Mesenchymal stem cell (in vitro differentiated cells and primary cell): Measurements from ENCODE around the gene HPCAL1.

Experiments
- DNase-seq: peaks from one replicate; pipeline ENCODE4 v3.0.0-alpha.2; 2013
- H2AFZ ChIP-seq: one replicate; pipeline ENCODE4 v1.6.1; 2013; ENCODE audit warnings: low read depth, mild to moderate bottlenecking, control low read depth, inconsistent platforms, low read length, moderate library complexity
- H2AK5ac ChIP-seq: 2 replicates; pipeline ENCODE4 v1.6.1; 2013; ENCODE audit warnings: low read length, moderate library complexity, mild to moderate bottlenecking, inconsistent platforms; ENCODE audit not compliant: severe bottlenecking
- H2BK120ac ChIP-seq: one replicate; pipeline ENCODE4 v1.6.1; 2013; ENCODE audit warnings: low read depth, mild to moderate bottlenecking, inconsistent platforms, low read length, moderate library complexity
- H2BK12ac ChIP-seq, 2 experiments: one replicate each; pipeline ENCODE4 v1.6.1; 2013; ENCODE audit warnings: inconsistent platforms in 2 of 2, low read length in 2 of 2, mild to moderate bottlenecking in 2 of 2, moderate library complexity in 2 of 2, control low read depth in 1 of 2
- H2BK15ac ChIP-seq: one replicate; pipeline ENCODE4 v1.6.1; 2013; ENCODE audit warnings: mild to moderate bottlenecking, low read depth, inconsistent platforms; ENCODE audit not compliant: poor library complexity, severe bottlenecking
- H2BK5ac ChIP-seq: 2 replicates; pipeline ENCODE4 v1.6.1; 2013; ENCODE audit warnings: low read depth, mild to moderate bottlenecking, low read length, control low read depth, inconsistent platforms; ENCODE audit not compliant: poor library complexity, severe bottlenecking
- H3K14ac ChIP-seq, 2 experiments: one replicate each; pipeline ENCODE4 v1.6.1; 2013; ENCODE audit warnings: inconsistent platforms in 2 of 2, low read length in 2 of 2, control low read depth in 1 of 2, mild to moderate bottlenecking in 1 of 2, moderate library complexity in 1 of 2
- H3K18ac ChIP-seq, 2 experiments: one replicate each; pipeline ENCODE4 v1.6.1; 2013; ENCODE audit warnings: inconsistent platforms in 2 of 2, low read length in 2 of 2, control low read depth in 1 of 2, low read depth in 1 of 2, mild to moderate bottlenecking in 1 of 2
- H3K23ac ChIP-seq, 2 experiments: one replicate each; pipeline ENCODE4 v1.6.1; 2013; ENCODE audit warnings: inconsistent platforms in 2 of 2, low read length in 2 of 2, mild to moderate bottlenecking in 2 of 2, moderate library complexity in 2 of 2, control low read depth in 1 of 2
- H3K27ac ChIP-seq: 2 replicates; pipeline ENCODE4 v1.5.1; 2013; ENCODE audit warnings: mild to moderate bottlenecking, moderate library complexity, low read length, control low read depth, inconsistent platforms; ENCODE audit not compliant: poor library complexity, severe bottlenecking
- H3K27me3 ChIP-seq, 2 experiments: 2 replicates each; pipeline versions ENCODE4 v1.6.1 to v1.7.0; 2013; ENCODE audit warnings: low read length in 2 of 2, mild to moderate bottlenecking in 2 of 2, moderate library complexity in 2 of 2, control low read depth in 1 of 2, inconsistent platforms in 1 of 2; ENCODE audit not compliant: control insufficient read depth in 1 of 2, insufficient read depth in 1 of 2
- H3K36me3 ChIP-seq, 2 experiments: 2 replicates each; pipeline versions ENCODE4 v1.6.1 to v1.7.0; 2013; ENCODE audit warnings: low read length in 2 of 2, control low read depth in 1 of 2, inconsistent platforms in 1 of 2, low read depth in 1 of 2, mild to moderate bottlenecking in 1 of 2; ENCODE audit not compliant: insufficient read depth in 2 of 2, control insufficient read depth in 1 of 2
- H3K4ac ChIP-seq, 2 experiments: one replicate each; pipeline ENCODE4 v1.6.1; 2013; ENCODE audit warnings: inconsistent platforms in 2 of 2, low read length in 2 of 2, mild to moderate bottlenecking in 2 of 2, moderate library complexity in 2 of 2, control low read depth in 1 of 2, low read depth in 1 of 2
- H3K4me1 ChIP-seq: 2 replicates; pipeline ENCODE4 v1.6.1; 2013; ENCODE audit warnings: low read depth, low read length, control low read depth; ENCODE audit not compliant: control insufficient read depth, insufficient read depth
- H3K4me2 ChIP-seq: 2 replicates; pipeline ENCODE4 v1.6.1; 2013; ENCODE audit warnings: low read length, mild to moderate bottlenecking, inconsistent platforms; ENCODE audit not compliant: poor library complexity, severe bottlenecking
- H3K4me3 ChIP-seq, 2 experiments: 2 replicates each; pipeline versions ENCODE4 v1.5.1 to v1.7.0; 2013; ENCODE audit warnings: low read length in 2 of 2, mild to moderate bottlenecking in 2 of 2, control low read depth in 1 of 2, low read depth in 1 of 2; ENCODE audit not compliant: insufficient read depth in 1 of 2
- H3K79me1 ChIP-seq: replicated peaks from 2 replicates; pipeline ENCODE4 v1.6.1; 2013; ENCODE audit warnings: mild to moderate bottlenecking, control low read depth, low read length, inconsistent platforms; ENCODE audit not compliant: poor library complexity, severe bottlenecking
- H3K9ac ChIP-seq: 2 replicates; pipeline ENCODE4 v1.7.0; 2013; ENCODE audit warnings: mild to moderate bottlenecking, low read length, moderate library complexity
- H3K9me3 ChIP-seq: 2 replicates; pipeline ENCODE4 v1.7.0; 2013; ENCODE audit warnings: mild to moderate bottlenecking, low read length; ENCODE audit not compliant: control insufficient read depth
- H4K8ac ChIP-seq: one replicate; pipeline ENCODE4 v1.6.1; 2013; ENCODE audit warnings: inconsistent platforms, mild to moderate bottlenecking, low read length, moderate library complexity
- H4K91ac ChIP-seq: one replicate; pipeline ENCODE4 v1.6.1; 2013; ENCODE audit warnings: mild to moderate bottlenecking, low read length, inconsistent platforms
- WGBS: methylation state at CpG from one replicate; pipeline ENCODE4 v1.1.7; 2013; ENCODE audit warnings: mixed read lengths; 5-methylcytosine and 5-hydroxymethylcytosine counted together

HPCAL1 gene

DNA sequence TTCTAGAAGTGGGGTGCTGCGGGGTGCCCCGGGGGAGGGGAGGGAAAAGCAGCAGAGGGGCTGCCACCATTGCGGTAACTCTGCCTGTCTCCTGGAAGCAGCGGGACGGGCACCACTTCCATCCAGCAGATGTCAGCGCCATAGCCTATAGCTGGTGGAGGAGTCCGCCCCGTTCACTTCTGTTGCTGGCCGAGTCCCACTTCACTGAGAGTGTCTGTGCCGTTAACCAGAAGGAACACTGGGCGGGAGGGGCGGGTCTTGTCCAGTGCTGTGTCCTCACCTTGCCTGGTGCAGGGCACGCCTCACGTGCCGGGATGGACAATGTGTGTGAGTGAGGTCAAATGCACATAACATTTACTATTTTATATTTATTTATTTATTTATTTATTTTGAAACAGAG lies 164.7 kb downstream of the HPCAL1 start:
- Histone ChIP-seq H2AK5ac (no peak overlapping the region), H3K27me3 (peaks cover 4 to 41% of the 10 kb centered on the region in 2 experiments), H3K4ac (no peak overlapping the region), H2AFZ (no peak overlapping the region), H3K9me3 (no peaks in the 10 kb centered on the region), H2BK15ac (no peak overlapping the region), H4K91ac (no peak overlapping the region), H4K8ac (no peak overlapping the region), H3K36me3 (no peaks in the 10 kb centered on the region), H3K79me1 (no peaks in the 10 kb centered on the region), H3K4me3 (no peak overlapping the region), H3K4me2 (no peak overlapping the region), H2BK120ac (no peak overlapping the region), H3K27ac (no peak overlapping the region), H3K14ac (no peak overlapping the region), H2BK5ac (no peak overlapping the region), H3K4me1 (no peaks in the 10 kb centered on the region), H2BK12ac (no peak overlapping the region), H3K18ac (no peak overlapping the region), H3K23ac (no peak overlapping the region), H3K9ac (no peak overlapping the region)
- WGBS: 80% methylated on average over 9 of the region's 15 CpGs
- no peak for DNase-seq

DNA sequence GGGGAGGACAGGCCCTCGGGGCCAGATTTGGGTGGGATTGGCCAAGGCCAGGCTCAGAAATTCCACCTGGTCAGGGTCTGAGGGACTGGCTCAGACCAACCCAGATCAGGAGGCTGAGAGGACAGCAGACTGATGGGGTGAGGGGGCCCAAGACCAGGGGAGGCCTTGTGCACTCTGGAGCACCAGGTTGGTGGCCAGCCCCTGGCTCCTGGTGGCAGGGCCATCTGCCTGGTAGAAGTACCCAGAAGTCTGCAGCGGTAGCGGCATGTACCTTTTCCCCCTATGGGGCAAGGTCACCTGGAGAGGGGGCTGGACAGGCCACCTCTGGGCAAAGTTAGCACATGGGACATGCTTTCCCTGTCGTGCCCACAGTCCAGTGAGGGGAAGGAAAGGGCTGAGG lies 166.6 kb downstream of the HPCAL1 start:
- no peak overlapping the region for H3K14ac ChIP-seq
- no peaks in the 10 kb centered on the region for H3K36me3 ChIP-seq
- H4K8ac ChIP-seq: no peak overlapping the region
- H2BK5ac ChIP-seq: no peak overlapping the region
- no peak overlapping the region for H3K4me3 ChIP-seq
- no peak overlapping the region for H3K4ac ChIP-seq
- no peak overlapping the region for H2BK12ac ChIP-seq
- no peak overlapping the region for H2AK5ac ChIP-seq
- no peak overlapping the region for H2AFZ ChIP-seq
- no peak overlapping the region for H3K18ac ChIP-seq
- H4K91ac ChIP-seq: no peak overlapping the region
- H2BK120ac ChIP-seq: no peak overlapping the region
- H3K79me1 ChIP-seq: no peaks in the 10 kb centered on the region
- H2BK15ac ChIP-seq: no peak overlapping the region
- no peak overlapping the region for H3K23ac ChIP-seq
- H3K27ac ChIP-seq: no peak overlapping the region
- 84% methylated on average over 4 of the region's 4 CpGs for WGBS
- H3K27me3 ChIP-seq: peaks cover 0 to 40% of the 10 kb centered on the region in 2 experiments
- DNase-seq: no peak
- no peaks in the 10 kb centered on the region for H3K4me1 ChIP-seq
- no peak overlapping the region for H3K9ac ChIP-seq
- H3K9me3 ChIP-seq: no peaks in the 10 kb centered on the region
- no peak overlapping the region for H3K4me2 ChIP-seq

DNA sequence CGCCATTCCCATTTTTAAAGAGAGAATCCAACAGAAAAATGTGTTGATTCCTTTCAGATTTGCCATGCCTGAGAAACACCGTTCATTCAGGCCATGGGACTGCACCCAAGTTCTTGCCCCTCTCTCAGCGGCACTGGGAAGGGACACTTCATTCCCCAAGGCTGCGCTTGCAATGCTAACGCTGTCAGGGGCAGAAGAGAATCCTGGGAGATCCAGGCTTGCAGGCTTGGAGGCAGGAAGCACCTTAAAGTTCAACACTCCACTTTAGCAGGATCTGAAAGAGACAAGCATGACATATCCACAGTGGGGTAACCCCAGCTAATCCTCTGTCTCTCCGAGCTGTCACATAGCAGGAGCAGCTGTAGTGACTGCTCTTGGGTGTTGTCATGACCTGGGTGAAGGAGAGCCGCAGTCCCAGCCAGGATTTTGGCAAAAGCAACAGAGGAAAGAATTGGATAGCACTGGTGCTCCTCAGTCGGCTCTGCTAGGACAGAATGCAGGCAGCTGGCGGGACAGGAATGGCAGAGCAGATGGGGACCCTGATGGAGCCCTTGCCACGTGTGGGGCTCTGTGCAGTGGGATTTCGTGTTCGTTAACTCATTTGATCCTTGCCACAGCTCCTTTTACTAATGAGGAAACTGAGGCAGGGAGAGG lies 167.4 kb downstream of the HPCAL1 start:
- Histone ChIP-seq H2AFZ (no peak overlapping the region), H3K36me3 (no peaks in the 10 kb centered on the region), H4K91ac (no peak overlapping the region), H3K4ac (no peak overlapping the region), H2BK120ac (no peak overlapping the region), H3K9me3 (no peaks in the 10 kb centered on the region), H4K8ac (no peak overlapping the region), H2AK5ac (no peak overlapping the region), H3K79me1 (no peaks in the 10 kb centered on the region), H2BK12ac (no peak overlapping the region), H2BK15ac (no peak overlapping the region), H3K4me2 (no peak overlapping the region), H3K27me3 (peaks cover 0 to 48% of the 10 kb centered on the region in 2 experiments), H3K9ac (no peak overlapping the region), H3K4me1 (no peaks in the 10 kb centered on the region), H3K4me3 (no peak overlapping the region), H3K18ac (no peak overlapping the region), H3K27ac (no peak overlapping the region), H3K23ac (no peak overlapping the region), H2BK5ac (no peak overlapping the region), H3K14ac (no peak overlapping the region)
- 87% methylated on average over 12 of the region's 12 CpGs for whole genome bisulfite sequencing
- no peak for DNase-seq

DNA sequence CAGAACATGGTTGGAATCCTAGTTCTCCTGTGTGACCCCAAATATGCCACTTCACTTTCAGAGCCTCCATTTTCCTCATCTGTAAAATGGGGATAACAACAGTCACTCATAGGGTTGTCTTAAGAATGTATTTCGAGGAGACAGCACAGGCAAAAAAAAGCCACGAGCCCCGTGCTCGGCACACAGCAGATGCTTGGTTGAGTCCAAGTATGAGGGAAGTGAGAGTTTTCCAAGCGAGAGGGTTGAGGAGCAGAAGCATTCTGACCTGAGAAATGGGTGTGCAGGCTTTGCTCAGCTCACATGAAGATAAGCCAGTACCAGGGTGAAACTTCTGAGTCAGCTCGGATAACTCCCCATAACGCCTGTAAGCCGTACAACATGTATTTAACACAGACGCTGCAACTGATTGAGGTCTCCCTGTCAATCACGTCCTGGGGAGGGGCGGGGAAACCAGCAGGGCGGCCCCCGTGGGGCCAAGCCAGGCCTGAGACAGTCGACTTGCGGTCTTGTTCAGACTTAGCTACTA lies 168.4 kb downstream of the HPCAL1 start:
- 75% methylated on average over 13 of the region's 15 CpGs for WGBS

More for the DNA sequence above, 168.4 kb downstream of the HPCAL1 start:
- H2BK12ac ChIP-seq: no peak overlapping the region
- H4K8ac ChIP-seq: no peak overlapping the region
- no peak for DNase-seq
- no peak overlapping the region for H3K9ac ChIP-seq
- no peak overlapping the region for H3K4me2 ChIP-seq
- no peaks in the 10 kb centered on the region for H3K4me1 ChIP-seq
- H2AFZ ChIP-seq: no peak overlapping the region
- no peak overlapping the region for H4K91ac ChIP-seq
- no peaks in the 10 kb centered on the region for H3K79me1 ChIP-seq
- no peak overlapping the region for H3K4ac ChIP-seq
- no peaks in the 10 kb centered on the region for H3K9me3 ChIP-seq
- H3K27ac ChIP-seq: no peak overlapping the region
- H2AK5ac ChIP-seq: no peak overlapping the region
- no peak overlapping the region for H3K14ac ChIP-seq
- H2BK15ac ChIP-seq: no peak overlapping the region
- H3K36me3 ChIP-seq: no peaks in the 10 kb centered on the region
- H3K23ac ChIP-seq: no peak overlapping the region
- no peak overlapping the region for H3K18ac ChIP-seq
- H2BK5ac ChIP-seq: no peak overlapping the region
- no peak overlapping the region for H3K4me3 ChIP-seq
- H2BK120ac ChIP-seq: no peak overlapping the region
- peaks cover 0 to 45% of the 10 kb centered on the region in 2 experiments for H3K27me3 ChIP-seq
